Liver (tissue), 9 donors: ENCODE data around the gene CCDC187. TPM values are rescaled to one million over a fixed set of nuclear protein-coding genes. Genes with fewer than 3 reads are reported as not detected.

Experiments used
- DNase-seq: peaks from one replicate; pipeline ENCODE4 v3.0.0-alpha.2; 2017; ENCODE audit warnings: low spot score
- H3K27ac ChIP-seq, 2 donors: one replicate each; pipeline ENCODE4 v1.7.0; 2013; ENCODE audit warnings: inconsistent platforms in 2 of 2, low read length in 2 of 2, control low read depth in 1 of 2, low read depth in 1 of 2, mild to moderate bottlenecking in 1 of 2
- H3K27me3 ChIP-seq, 4 donors: one replicate each; pipeline versions ENCODE4 v1.6.1 to v1.7.0; 2013; ENCODE audit warnings: low read length in 3 of 4, inconsistent platforms in 1 of 4, mild to moderate bottlenecking in 1 of 4, moderate library complexity in 1 of 4; ENCODE audit not compliant: control insufficient read depth in 4 of 4, insufficient read depth in 4 of 4
- H3K36me3 ChIP-seq, 4 donors: one replicate each; pipeline versions ENCODE4 v1.6.1 to v1.7.0; 2013; ENCODE audit warnings: low read length in 3 of 4, mild to moderate bottlenecking in 3 of 4, low read depth in 1 of 4, moderate library complexity in 1 of 4; ENCODE audit not compliant: control insufficient read depth in 4 of 4, insufficient read depth in 3 of 4
- H3K4me1 ChIP-seq, 4 donors: one replicate each; pipeline versions ENCODE4 v1.6.1 to v1.7.0; 2013; ENCODE audit warnings: low read length in 3 of 4, mild to moderate bottlenecking in 3 of 4, moderate library complexity in 1 of 4; ENCODE audit not compliant: control insufficient read depth in 4 of 4, insufficient read depth in 4 of 4
- H3K4me3 ChIP-seq, 3 donors: one replicate each; pipeline versions ENCODE4 v1.6.1 to v1.7.0; 2013; ENCODE audit warnings: low read length in 3 of 3, control low read depth in 1 of 3, low read depth in 1 of 3, mild to moderate bottlenecking in 1 of 3
- H3K9ac ChIP-seq, 2 donors: one replicate each; pipeline ENCODE4 v1.7.0; 2013; ENCODE audit warnings: low read length in 2 of 2, mild to moderate bottlenecking in 2 of 2, moderate library complexity in 2 of 2, control low read depth in 1 of 2, low read depth in 1 of 2
- H3K9me3 ChIP-seq, 4 donors: one replicate each; pipeline versions ENCODE4 v1.6.1 to v1.7.0; 2013; ENCODE audit warnings: low read length in 3 of 4; ENCODE audit not compliant: control insufficient read depth in 4 of 4
- FOXA1 ChIP-seq: IDR thresholded peaks from 2 replicates; pipeline ENCODE4 v1.6.1; 2016; ENCODE audit warnings: antibody characterized with exemption
- GABPA ChIP-seq, 2 donors: IDR thresholded peaks in 1 of 2; conservative IDR thresholded peaks in 1 of 2; 2 replicates each; pipeline ENCODE4 v1.6.1; 2016; ENCODE audit warnings: antibody characterized with exemption in 2 of 2, mild to moderate bottlenecking in 1 of 2, moderate library complexity in 1 of 2
- HNF4G ChIP-seq: IDR thresholded peaks from 2 replicates; pipeline ENCODE4 v1.6.1; 2016; ENCODE audit warnings: antibody characterized with exemption
- TAF1 ChIP-seq: conservative IDR thresholded peaks from 2 replicates; pipeline ENCODE4 v1.6.1; 2016; ENCODE audit warnings: antibody characterized with exemption, mild to moderate bottlenecking
- YY1 ChIP-seq: IDR thresholded peaks from 2 replicates; pipeline ENCODE4 v1.6.1; 2016; ENCODE audit warnings: antibody characterized with exemption, mild to moderate bottlenecking
- WGBS: extraction: QIAGEN DNeasy Blood & Tissue Kit; methylation state at CpG from one replicate; pipeline ENCODE4 v1.1.7; 2013; 5-methylcytosine and 5-hydroxymethylcytosine counted together
- polyA plus RNA-seq, 2 donors: library from polyadenylated mRNA; stranded (reverse) in 1 of 2; unstranded in 1 of 2; fragments of 200-250 nt in 1 of 2; fragments of >200 nt in 1 of 2; fragmentation: Nextera tagmentation in 1 of 2; extraction: Ambion mirVana in 1 of 2; gene quantifications; one replicate each; pipeline versions ENCODE4 v1.2.1 to v1.2.3, GENCODE V29; 2013 to 2015
- total RNA-seq, 2 donors: library from RNA; depleted of rRNA; stranded (reverse); fragments of >200 nt; gene quantifications; one replicate each; pipeline ENCODE4 v1.2.3, GENCODE V29; 2014
- TF ChIP-seq, protein P1 (sequence below): IDR thresholded peaks from 2 replicates; pipeline ENCODE4 v1.6.1; 2016; ENCODE audit warnings: antibody characterized with exemption, mild to moderate bottlenecking
- TF ChIP-seq, protein P2 (sequence below): IDR thresholded peaks from 2 replicates; pipeline ENCODE4 v1.6.1; 2016; ENCODE audit warnings: antibody characterized with exemption
- TF ChIP-seq, protein P3 (sequence below): IDR thresholded peaks from 2 replicates; pipeline ENCODE4 v1.6.1; 2016; ENCODE audit warnings: antibody characterized with exemption
- TF ChIP-seq, protein P4 (sequence below): fragments of 150-350 bp; IDR thresholded peaks from 2 replicates; pipeline ENCODE4 v1.5.1; 2017; ENCODE audit warnings: improper control_type of control experiment, low read depth, low read length; ENCODE audit not compliant: missing input control
- donor health status: healthy.
- donor health status: healthy.
- donor health status: healthy.
- donor health status: healthy.
- donor health status: healthy.

CCDC187 gene
- total and polyA plus RNA-seq, 4 donors, result 0.05 TPM; not detected in 3

DNA sequence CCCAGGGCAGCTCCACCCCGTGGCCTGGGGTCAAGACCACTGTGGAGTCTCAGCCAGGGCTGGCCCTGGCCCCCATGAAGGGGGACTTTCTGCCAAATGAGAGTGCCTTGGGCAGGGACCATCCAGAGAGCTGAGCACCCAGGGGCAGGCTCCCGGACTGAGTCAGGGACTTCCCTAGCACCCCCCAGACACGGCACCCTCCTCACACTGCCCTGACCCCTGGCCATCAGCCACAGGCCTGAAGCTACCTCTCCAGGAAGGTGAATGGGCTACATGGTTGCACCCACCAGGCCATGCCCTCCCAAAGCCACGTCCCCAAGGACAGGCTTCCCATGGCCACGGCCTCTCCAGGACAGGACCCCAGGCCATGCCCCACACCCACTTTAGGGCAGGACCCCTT, 9.5 kb downstream of the CCDC187 start (continued):
- TF ChIP-seq, protein P1, sequence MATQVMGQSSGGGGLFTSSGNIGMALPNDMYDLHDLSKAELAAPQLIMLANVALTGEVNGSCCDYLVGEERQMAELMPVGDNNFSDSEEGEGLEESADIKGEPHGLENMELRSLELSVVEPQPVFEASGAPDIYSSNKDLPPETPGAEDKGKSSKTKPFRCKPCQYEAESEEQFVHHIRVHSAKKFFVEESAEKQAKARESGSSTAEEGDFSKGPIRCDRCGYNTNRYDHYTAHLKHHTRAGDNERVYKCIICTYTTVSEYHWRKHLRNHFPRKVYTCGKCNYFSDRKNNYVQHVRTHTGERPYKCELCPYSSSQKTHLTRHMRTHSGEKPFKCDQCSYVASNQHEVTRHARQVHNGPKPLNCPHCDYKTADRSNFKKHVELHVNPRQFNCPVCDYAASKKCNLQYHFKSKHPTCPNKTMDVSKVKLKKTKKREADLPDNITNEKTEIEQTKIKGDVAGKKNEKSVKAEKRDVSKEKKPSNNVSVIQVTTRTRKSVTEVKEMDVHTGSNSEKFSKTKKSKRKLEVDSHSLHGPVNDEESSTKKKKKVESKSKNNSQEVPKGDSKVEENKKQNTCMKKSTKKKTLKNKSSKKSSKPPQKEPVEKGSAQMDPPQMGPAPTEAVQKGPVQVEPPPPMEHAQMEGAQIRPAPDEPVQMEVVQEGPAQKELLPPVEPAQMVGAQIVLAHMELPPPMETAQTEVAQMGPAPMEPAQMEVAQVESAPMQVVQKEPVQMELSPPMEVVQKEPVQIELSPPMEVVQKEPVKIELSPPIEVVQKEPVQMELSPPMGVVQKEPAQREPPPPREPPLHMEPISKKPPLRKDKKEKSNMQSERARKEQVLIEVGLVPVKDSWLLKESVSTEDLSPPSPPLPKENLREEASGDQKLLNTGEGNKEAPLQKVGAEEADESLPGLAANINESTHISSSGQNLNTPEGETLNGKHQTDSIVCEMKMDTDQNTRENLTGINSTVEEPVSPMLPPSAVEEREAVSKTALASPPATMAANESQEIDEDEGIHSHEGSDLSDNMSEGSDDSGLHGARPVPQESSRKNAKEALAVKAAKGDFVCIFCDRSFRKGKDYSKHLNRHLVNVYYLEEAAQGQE, result no peak

DNA sequence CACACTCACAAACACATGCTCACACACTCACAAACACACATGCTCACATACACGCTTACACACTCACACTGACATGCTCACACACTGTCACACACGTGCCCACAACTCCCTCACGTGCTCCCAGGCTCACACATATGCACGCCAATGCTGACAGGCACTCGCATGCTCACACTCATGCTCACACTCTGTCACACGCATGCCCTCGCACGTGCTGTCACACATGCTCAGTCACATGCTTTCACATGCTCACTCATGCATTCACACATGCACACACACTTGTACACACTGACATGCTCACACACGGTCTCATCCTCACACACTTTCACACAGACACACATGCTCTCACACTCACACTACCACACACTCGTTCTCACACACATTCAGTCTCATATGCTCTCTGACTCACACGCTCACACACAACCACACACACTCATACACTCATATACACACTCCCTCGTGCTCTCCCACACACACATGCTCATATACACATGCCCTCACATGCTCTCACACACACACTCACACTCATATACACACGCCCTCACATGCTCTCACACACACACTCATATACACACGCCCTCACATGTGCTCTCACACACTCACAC, 10.3 kb downstream of the CCDC187 start:
- TF ChIP-seq, protein P2, sequence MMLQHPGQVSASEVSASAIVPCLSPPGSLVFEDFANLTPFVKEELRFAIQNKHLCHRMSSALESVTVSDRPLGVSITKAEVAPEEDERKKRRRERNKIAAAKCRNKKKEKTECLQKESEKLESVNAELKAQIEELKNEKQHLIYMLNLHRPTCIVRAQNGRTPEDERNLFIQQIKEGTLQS, result no peak
- no peak for DNase-seq
- Histone ChIP-seq H3K27me3 (no peaks in the 10 kb centered on the region), H3K9me3 (no peaks in the 10 kb centered on the region), H3K9ac (no peak overlapping the region), H3K4me1 (peaks cover 0 to 12% (median 0%) of the 10 kb centered on the region in 4 donors), H3K36me3 (no peaks in the 10 kb centered on the region), H3K27ac (no peak overlapping the region), H3K4me3 (no peak overlapping the region)
- 84% methylated on average over 14 of the region's 14 CpGs for WGBS

DNA sequence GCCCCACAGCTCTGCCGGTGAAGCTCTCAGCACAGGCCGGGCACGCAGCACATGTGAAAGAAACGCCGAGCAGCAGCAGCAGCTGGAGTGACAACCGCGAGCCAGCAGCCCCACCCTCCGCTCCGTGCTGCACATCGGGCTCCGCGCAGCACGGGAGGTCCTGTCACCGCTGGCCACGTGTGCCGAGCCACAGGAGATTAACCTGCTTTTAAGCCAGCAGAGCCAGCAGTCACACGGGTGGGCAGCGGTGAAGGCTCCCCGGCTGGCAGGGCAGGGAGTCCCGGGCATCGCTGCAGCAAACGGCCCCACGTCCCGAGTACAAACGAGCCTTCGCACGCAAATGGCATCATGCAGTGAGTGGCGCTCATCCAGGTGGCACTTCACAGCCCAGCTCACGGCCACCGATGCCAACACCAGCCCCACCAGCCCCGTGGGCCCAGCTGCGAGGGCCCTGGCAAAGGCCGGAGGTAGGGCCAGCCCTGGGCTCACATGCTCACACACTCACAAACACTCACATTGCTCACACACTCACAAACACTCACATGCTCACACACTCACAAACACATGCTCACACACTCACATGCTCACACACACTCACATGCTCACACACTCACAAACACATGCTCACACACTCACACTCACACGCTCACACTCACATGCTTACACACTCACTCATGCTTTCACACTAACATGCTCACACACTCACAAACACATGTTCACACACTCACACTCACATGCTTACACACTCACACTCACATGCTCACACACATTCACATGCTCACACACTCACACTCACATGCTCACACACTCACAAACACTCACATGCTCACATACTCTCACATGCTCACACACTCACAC, 11.1 kb downstream of the CCDC187 start:
- TF ChIP-seq HNF4G (no peak), YY1 (no peak), FOXA1 (no peak), TAF1 (no peak), GABPA (IDR thresholded peaks at IDR 0.05 in 1 of 2, conservative IDR thresholded peaks at IDR 0.05 in 1 of 2) (no peak)
- TF ChIP-seq, protein P3, sequence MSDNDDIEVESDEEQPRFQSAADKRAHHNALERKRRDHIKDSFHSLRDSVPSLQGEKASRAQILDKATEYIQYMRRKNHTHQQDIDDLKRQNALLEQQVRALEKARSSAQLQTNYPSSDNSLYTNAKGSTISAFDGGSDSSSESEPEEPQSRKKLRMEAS, result no peak
- TF ChIP-seq, protein P4, sequence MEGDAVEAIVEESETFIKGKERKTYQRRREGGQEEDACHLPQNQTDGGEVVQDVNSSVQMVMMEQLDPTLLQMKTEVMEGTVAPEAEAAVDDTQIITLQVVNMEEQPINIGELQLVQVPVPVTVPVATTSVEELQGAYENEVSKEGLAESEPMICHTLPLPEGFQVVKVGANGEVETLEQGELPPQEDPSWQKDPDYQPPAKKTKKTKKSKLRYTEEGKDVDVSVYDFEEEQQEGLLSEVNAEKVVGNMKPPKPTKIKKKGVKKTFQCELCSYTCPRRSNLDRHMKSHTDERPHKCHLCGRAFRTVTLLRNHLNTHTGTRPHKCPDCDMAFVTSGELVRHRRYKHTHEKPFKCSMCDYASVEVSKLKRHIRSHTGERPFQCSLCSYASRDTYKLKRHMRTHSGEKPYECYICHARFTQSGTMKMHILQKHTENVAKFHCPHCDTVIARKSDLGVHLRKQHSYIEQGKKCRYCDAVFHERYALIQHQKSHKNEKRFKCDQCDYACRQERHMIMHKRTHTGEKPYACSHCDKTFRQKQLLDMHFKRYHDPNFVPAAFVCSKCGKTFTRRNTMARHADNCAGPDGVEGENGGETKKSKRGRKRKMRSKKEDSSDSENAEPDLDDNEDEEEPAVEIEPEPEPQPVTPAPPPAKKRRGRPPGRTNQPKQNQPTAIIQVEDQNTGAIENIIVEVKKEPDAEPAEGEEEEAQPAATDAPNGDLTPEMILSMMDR, result no peak
- TF ChIP-seq, protein P2, result no peak
- DNase-seq, result no peak
- 88% methylated on average over 34 of the region's 34 CpGs for WGBS
- Histone ChIP-seq H3K27me3 (no peaks in the 10 kb centered on the region), H3K27ac (no peak overlapping the region), H3K36me3 (no peaks in the 10 kb centered on the region), H3K9ac (no peak overlapping the region), H3K9me3 (no peaks in the 10 kb centered on the region), H3K4me3 (no peak overlapping the region), H3K4me1 (peaks cover 0 to 12% (median 0%) of the 10 kb centered on the region in 4 donors)
